ENCODE results near the gene FGF7.
"Not testable (repeated sequence)": the region's sequence is repeated elsewhere in the genome, so short reads cannot be mapped to it uniquely, and the experiment has no call there.

The FGF7 gene

DNA sequence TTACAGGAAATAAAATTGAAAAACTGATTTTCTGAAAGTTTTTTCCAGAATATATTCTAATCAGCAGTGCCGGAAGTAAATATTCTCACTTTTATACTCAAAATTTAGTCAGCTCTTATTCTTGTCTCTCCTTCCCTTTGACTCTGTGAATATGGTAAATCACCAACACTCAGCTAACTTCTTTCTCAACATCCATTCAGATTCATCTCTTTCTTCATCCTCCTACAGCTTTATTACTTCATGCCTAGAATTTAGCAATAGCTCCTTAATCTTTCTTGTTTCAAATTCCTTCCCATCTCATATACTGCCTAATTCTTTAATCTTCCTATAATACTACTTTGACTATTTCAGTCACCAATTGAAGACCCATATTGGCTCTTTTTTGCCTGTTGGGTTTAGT lies 67.9 kb downstream of the FGF7 start:
- 94% methylated on average over 1 of the region's 1 CpG for WGBS, 2 experiments
- no peak overlapping the region for H3K27ac ChIP-seq (ENCODE audit: insufficient read depth, low read depth, low read length, poor library complexity, severe bottlenecking)
- no peak overlapping the region for H3K4me3 ChIP-seq (ENCODE audit: insufficient read depth, low read depth, low read length)
- no peaks in the 10 kb centered on the region for H3K4me1 ChIP-seq (ENCODE audit: control insufficient read depth, insufficient read depth, low read length)
- H3K9me3 ChIP-seq (ENCODE audit: control insufficient read depth, low read length), result no peaks in the 10 kb centered on the region
- no peaks in the 10 kb centered on the region for H3K36me3 ChIP-seq (ENCODE audit: control insufficient read depth, insufficient read depth, low read length)
- H3K27me3 ChIP-seq (ENCODE audit: control insufficient read depth, insufficient read depth, low read length, poor library complexity, severe bottlenecking), result no peaks in the 10 kb centered on the region

DNA sequence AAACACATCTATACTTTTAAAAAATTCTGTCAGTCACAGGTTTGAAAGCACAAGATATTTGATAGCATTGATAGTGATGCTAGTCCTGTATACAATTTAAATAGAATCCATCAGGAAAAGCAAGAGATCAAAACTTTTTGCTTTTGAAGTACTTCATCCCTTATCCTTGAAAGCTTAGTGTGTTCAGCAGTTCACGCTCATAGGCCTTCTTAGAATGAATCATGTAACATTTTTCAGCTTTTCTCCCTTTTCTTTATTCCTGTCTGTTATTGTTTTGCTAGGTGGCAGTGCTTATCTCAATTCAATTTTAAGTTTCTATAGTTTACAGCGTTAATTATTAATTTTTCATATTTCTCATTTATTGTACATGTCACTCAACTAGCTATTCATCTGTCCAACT lies 69.1 kb downstream of the FGF7 start:
- Histone ChIP-seq H3K4me1 (ENCODE audit: control insufficient read depth, insufficient read depth, low read length) (no peaks in the 10 kb centered on the region), H3K36me3 (ENCODE audit: control insufficient read depth, insufficient read depth, low read length) (no peaks in the 10 kb centered on the region), H3K4me3 (ENCODE audit: insufficient read depth, low read depth, low read length) (no peak overlapping the region), H3K27ac (ENCODE audit: insufficient read depth, low read depth, low read length, poor library complexity, severe bottlenecking) (no peak overlapping the region), H3K9me3 (ENCODE audit: control insufficient read depth, low read length) (no peaks in the 10 kb centered on the region), H3K27me3 (ENCODE audit: control insufficient read depth, insufficient read depth, low read length, poor library complexity, severe bottlenecking) (no peaks in the 10 kb centered on the region)
- 63 to 100% methylated on average over 1 to 2 of the region's 2 CpGs for WGBS, 2 experiments

DNA sequence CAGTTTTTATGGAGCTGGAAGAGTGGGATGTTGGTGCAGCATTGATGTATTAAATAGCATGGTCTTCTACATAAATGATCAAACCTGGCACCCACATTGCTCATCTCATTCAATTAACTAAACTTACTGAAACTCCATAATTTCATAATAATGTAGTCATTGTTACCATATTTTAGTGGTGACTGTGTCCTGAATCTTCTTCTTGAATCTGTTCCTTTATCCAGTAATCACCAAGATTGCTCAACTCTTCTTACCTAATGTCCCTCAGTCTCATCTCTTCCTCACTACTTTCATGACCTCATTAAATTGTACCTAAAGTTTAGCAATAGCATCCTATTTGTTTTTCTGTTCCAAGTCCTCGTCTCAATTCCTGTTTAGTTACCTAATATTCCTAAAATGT lies 69.8 kb downstream of the FGF7 start:
- H3K36me3 ChIP-seq (ENCODE audit: control insufficient read depth, insufficient read depth, low read length), result no peaks in the 10 kb centered on the region
- WGBS, 2 experiments, result 88 to 91% methylated on average over 1 of the region's 1 CpG
- no peaks in the 10 kb centered on the region for H3K9me3 ChIP-seq (ENCODE audit: control insufficient read depth, low read length)
- no peaks in the 10 kb centered on the region for H3K4me1 ChIP-seq (ENCODE audit: control insufficient read depth, insufficient read depth, low read length)
- no peaks in the 10 kb centered on the region for H3K27me3 ChIP-seq (ENCODE audit: control insufficient read depth, insufficient read depth, low read length, poor library complexity, severe bottlenecking)
- no peak overlapping the region for H3K27ac ChIP-seq (ENCODE audit: insufficient read depth, low read depth, low read length, poor library complexity, severe bottlenecking)
- H3K4me3 ChIP-seq (ENCODE audit: insufficient read depth, low read depth, low read length), result no peak overlapping the region

DNA sequence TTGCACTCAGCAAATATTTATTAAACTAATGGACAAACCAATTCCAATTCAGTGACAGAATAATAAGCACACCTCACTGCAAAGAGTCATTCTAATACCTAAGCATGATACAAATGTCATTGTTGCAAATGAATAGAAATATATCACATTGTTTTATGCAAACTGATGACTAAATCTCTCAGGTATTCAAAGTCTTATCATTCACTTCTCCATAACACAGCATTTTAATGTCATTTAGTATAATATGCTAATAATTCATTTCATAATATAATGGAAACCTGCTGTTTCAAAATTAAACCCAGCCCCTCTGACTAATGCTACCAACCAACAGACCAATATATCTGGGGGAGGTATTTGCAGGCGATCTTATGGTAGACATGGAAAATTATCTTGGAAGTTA lies 71.8 kb downstream of the FGF7 start:
- Histone ChIP-seq H3K27me3 (ENCODE audit: control insufficient read depth, insufficient read depth, low read length, poor library complexity, severe bottlenecking) (no peaks in the 10 kb centered on the region), H3K27ac (ENCODE audit: insufficient read depth, low read depth, low read length, poor library complexity, severe bottlenecking) (no peak overlapping the region), H3K4me3 (ENCODE audit: insufficient read depth, low read depth, low read length) (no peak overlapping the region), H3K36me3 (ENCODE audit: control insufficient read depth, insufficient read depth, low read length) (no peaks in the 10 kb centered on the region), H3K9me3 (ENCODE audit: control insufficient read depth, low read length) (no peaks in the 10 kb centered on the region), H3K4me1 (ENCODE audit: control insufficient read depth, insufficient read depth, low read length) (no peaks in the 10 kb centered on the region)
- 100% methylated on average over 1 of the region's 1 CpG; no CpG with 5 or more reads in 1 of the 2 experiments for WGBS, 2 experiments

DNA sequence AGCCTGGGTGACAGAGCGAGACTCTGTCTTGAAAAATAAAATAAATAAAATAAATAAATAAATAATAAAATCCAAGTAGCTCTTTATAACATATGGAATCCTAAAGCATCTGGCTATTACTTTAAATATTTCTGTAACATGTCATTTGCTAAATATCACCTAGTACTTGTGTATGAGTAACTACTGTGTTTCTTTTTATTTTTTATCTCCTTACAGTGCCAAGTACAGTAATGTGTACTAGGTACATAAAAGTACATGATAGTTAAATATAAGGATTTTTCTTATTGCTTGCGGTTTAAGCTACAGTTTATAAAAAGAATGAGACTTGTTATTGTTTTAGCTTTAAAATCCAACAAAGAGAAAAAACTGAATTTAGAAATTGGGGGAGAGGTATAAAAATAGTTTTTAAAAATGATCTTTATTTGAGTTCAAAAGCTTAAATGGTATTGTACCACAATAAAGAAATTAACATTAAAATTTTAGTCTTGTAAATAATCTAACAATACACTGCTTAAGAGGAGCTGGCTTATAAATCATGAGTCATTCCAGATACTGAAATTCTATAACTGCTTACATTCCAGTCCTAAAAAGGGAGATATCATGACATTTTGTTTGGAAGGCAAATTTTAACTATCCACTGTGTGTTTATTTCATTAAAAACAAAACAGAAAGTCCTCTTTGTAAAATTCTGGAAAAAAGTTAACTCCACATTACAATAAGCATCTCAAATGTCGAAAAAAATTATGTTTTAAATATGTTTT lies 73.1 kb downstream of the FGF7 start:
- Histone ChIP-seq H3K4me1 (ENCODE audit: control insufficient read depth, insufficient read depth, low read length) (no peaks in the 10 kb centered on the region), H3K9me3 (ENCODE audit: control insufficient read depth, low read length) (no peaks in the 10 kb centered on the region), H3K4me3 (ENCODE audit: insufficient read depth, low read depth, low read length) (no peak overlapping the region), H3K27me3 (ENCODE audit: control insufficient read depth, insufficient read depth, low read length, poor library complexity, severe bottlenecking) (no peaks in the 10 kb centered on the region), H3K27ac (ENCODE audit: insufficient read depth, low read depth, low read length, poor library complexity, severe bottlenecking) (no peak overlapping the region), H3K36me3 (ENCODE audit: control insufficient read depth, insufficient read depth, low read length) (no peaks in the 10 kb centered on the region)
- 100% methylated on average over 1 of the region's 3 CpGs for WGBS, 2 experiments

DNA sequence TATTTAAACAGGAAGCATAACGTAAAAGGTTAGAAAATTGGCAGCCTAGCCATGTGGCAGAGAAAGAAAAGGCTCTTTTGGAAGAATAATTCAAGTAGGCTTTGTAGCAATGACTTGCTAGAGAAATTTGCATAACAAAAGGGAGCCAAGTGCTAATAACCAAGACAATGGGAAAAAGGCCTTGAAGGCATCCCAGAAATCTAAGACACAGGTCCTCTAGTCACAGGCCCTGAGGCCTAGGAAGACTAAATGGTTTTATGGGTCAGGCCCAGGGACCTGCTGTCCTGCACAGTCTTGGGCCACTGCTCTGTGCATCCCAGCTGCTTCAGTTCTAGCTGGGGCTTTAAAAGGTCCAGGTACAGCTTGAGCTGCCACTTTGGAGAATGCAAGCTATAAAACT lies 78.5 kb downstream of the FGF7 start:
- H3K4me3 ChIP-seq (ENCODE audit: insufficient read depth, low read depth, low read length), result no peak overlapping the region
- H3K27me3 ChIP-seq (ENCODE audit: control insufficient read depth, insufficient read depth, low read length, poor library complexity, severe bottlenecking), result no peaks in the 10 kb centered on the region
- no peaks in the 10 kb centered on the region for H3K4me1 ChIP-seq (ENCODE audit: control insufficient read depth, insufficient read depth, low read length)
- H3K27ac ChIP-seq (ENCODE audit: insufficient read depth, low read depth, low read length, poor library complexity, severe bottlenecking), result no peak overlapping the region
- WGBS, 2 experiments, result 94 to 95% methylated on average over 1 of the region's 1 CpG
- H3K9me3 ChIP-seq (ENCODE audit: control insufficient read depth, low read length), result peaks cover 2% of the 10 kb centered on the region
- H3K36me3 ChIP-seq (ENCODE audit: control insufficient read depth, insufficient read depth, low read length), result no peaks in the 10 kb centered on the region

DNA sequence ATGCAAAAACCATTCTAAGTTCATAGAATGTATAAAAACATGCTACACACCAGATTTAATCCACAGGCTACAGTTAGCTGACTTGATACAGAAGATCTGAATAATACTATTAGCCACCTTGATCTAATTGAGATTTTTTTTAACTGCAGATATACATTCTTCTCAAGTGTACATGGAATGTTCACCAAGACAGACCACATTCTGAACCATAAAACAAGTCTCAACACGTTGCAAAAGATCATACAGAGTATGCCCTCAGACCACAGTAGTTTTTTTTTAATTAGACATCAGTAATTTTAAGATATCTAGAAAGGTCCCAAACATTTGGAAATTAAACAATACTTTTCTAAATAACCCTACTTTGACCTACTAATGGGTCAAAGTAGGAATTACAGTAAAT lies 83.3 kb downstream of the FGF7 start:
- H3K4me3 ChIP-seq (ENCODE audit: insufficient read depth, low read depth, low read length), result no peak overlapping the region
- peaks cover 2% of the 10 kb centered on the region for H3K9me3 ChIP-seq (ENCODE audit: control insufficient read depth, low read length)
- no peaks in the 10 kb centered on the region for H3K36me3 ChIP-seq (ENCODE audit: control insufficient read depth, insufficient read depth, low read length)
- H3K27ac ChIP-seq (ENCODE audit: insufficient read depth, low read depth, low read length, poor library complexity, severe bottlenecking), result no peak overlapping the region
- no peaks in the 10 kb centered on the region for H3K4me1 ChIP-seq (ENCODE audit: control insufficient read depth, insufficient read depth, low read length)
- WGBS, 2 experiments, result 82% methylated on average over 1 of the region's 1 CpG; no CpG with 5 or more reads in 1 of the 2 experiments
- H3K27me3 ChIP-seq (ENCODE audit: control insufficient read depth, insufficient read depth, low read length, poor library complexity, severe bottlenecking), result no peaks in the 10 kb centered on the region

DNA sequence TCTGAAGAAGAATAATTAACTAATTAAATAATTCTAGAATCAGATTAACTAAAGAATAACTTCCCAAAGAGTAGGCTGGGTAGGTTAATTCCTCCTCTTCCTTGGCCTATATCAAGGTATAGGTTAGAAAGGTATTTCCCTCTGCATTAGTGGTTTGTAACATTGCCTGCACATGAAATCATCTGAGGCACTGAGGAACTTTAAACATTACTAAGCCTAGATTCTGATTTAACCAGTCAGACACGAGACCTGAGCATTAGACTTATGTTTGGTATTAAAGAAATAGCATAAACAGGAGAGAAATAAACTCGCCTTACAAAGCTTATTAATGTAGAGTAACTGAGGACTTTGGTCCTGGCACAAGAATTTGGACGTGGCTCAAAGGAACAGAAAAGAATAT lies 84.2 kb downstream of the FGF7 start:
- Histone ChIP-seq H3K36me3 (ENCODE audit: control insufficient read depth, insufficient read depth, low read length) (no peaks in the 10 kb centered on the region), H3K4me3 (ENCODE audit: insufficient read depth, low read depth, low read length) (no peak overlapping the region), H3K27me3 (ENCODE audit: control insufficient read depth, insufficient read depth, low read length, poor library complexity, severe bottlenecking) (no peaks in the 10 kb centered on the region), H3K27ac (ENCODE audit: insufficient read depth, low read depth, low read length, poor library complexity, severe bottlenecking) (no peak overlapping the region), H3K4me1 (ENCODE audit: control insufficient read depth, insufficient read depth, low read length) (no peaks in the 10 kb centered on the region), H3K9me3 (ENCODE audit: control insufficient read depth, low read length) (no peaks in the 10 kb centered on the region)
- 86 to 95% methylated on average over 3 of the region's 3 CpGs for whole genome bisulfite sequencing, 2 experiments

DNA sequence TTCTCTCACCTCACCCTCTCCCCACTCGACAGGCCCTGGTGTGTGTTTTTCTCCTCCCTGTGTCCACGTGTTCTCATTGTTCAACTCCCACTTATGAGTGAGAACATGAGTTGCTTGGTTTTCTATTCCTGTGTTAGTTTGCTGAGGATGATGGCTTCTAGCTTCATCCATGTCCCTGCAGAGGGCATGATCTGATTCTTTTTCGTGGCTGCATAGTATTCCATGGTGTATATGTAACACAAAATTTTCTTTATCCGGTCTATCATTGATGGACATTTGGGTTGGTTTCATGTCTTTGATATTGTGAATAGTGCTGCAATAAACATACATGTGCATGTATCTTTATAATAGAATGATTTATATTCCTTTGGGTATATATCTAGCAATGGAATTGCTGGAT lies 89.7 kb downstream of the FGF7 start:
- H3K36me3 ChIP-seq (ENCODE audit: control insufficient read depth, insufficient read depth, low read length); H3K27me3 ChIP-seq (ENCODE audit: control insufficient read depth, insufficient read depth, low read length, poor library complexity, severe bottlenecking); H3K4me1 ChIP-seq (ENCODE audit: control insufficient read depth, insufficient read depth, low read length); H3K27ac ChIP-seq (ENCODE audit: insufficient read depth, low read depth, low read length, poor library complexity, severe bottlenecking); H3K4me3 ChIP-seq (ENCODE audit: insufficient read depth, low read depth, low read length); H3K9me3 ChIP-seq (ENCODE audit: control insufficient read depth, low read length): not testable (repeated sequence)
- WGBS, 2 experiments, result 85 to 98% methylated on average over 2 to 4 of the region's 4 CpGs

DNA sequence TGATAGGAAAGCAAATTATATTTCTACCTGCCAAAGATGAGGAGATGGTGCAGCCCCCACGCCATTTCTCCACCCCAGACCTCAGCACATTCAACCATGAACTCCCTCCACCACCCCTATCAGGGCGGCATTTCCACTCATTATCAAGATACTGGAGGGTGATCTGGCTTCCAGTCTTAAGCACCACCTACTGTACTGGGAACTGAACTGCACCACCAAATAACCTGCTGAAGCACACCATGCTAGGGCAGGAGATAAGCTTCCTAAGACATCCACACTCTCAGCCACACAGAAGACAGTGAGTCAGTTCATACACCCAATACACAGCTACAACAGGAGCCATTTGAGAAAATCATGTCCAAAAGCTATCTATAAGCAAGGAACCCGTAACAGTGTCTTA lies 98.8 kb downstream of the FGF7 start:
- Histone ChIP-seq H3K4me3 (ENCODE audit: insufficient read depth, low read depth, low read length) (no peak overlapping the region), H3K9me3 (ENCODE audit: control insufficient read depth, low read length) (no peaks in the 10 kb centered on the region), H3K36me3 (ENCODE audit: control insufficient read depth, insufficient read depth, low read length) (no peaks in the 10 kb centered on the region), H3K4me1 (ENCODE audit: control insufficient read depth, insufficient read depth, low read length) (no peaks in the 10 kb centered on the region), H3K27ac (ENCODE audit: insufficient read depth, low read depth, low read length, poor library complexity, severe bottlenecking) (no peak overlapping the region), H3K27me3 (ENCODE audit: control insufficient read depth, insufficient read depth, low read length, poor library complexity, severe bottlenecking) (no peaks in the 10 kb centered on the region)
- 83 to 85% methylated on average over 3 of the region's 3 CpGs for WGBS, 2 experiments

DNA sequence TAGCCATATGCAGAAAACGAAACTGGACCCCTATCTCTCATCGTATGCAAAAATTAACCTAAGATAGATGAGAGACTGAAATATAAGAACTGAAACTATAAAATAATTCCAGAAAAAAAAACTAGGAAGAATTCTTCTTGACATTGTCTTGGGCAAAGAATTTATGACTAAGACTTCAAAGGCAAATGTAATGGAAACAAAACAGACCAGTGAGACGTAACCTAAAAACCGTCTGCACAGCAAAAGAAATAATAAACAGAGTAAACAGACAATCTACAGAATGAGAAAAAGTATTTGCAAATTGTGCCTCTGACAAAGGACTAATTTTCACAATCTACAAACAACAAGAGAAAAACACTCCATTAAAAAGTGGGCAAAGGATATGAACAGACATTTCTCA lies 105.2 kb downstream of the FGF7 start:
- no peaks in the 10 kb centered on the region for H3K4me1 ChIP-seq (ENCODE audit: control insufficient read depth, insufficient read depth, low read length)

More for the DNA sequence above, 105.2 kb downstream of the FGF7 start:
- H3K9me3 ChIP-seq (ENCODE audit: control insufficient read depth, low read length), result no peaks in the 10 kb centered on the region
- 66 to 100% methylated on average over 1 to 2 of the region's 4 CpGs for WGBS, 2 experiments
- H3K4me3 ChIP-seq (ENCODE audit: insufficient read depth, low read depth, low read length), result no peak overlapping the region
- H3K27ac ChIP-seq (ENCODE audit: insufficient read depth, low read depth, low read length, poor library complexity, severe bottlenecking), result no peak overlapping the region
- no peaks in the 10 kb centered on the region for H3K36me3 ChIP-seq (ENCODE audit: control insufficient read depth, insufficient read depth, low read length)
- no peaks in the 10 kb centered on the region for H3K27me3 ChIP-seq (ENCODE audit: control insufficient read depth, insufficient read depth, low read length, poor library complexity, severe bottlenecking)

Data from ectodermal cell (in vitro differentiated cells).